ENCODE measurements around the gene SPRY2.
A peak's percentile ranks its signal among the peaks of the same experiment; 100 is the strongest.

SPRY2 gene

DNA sequence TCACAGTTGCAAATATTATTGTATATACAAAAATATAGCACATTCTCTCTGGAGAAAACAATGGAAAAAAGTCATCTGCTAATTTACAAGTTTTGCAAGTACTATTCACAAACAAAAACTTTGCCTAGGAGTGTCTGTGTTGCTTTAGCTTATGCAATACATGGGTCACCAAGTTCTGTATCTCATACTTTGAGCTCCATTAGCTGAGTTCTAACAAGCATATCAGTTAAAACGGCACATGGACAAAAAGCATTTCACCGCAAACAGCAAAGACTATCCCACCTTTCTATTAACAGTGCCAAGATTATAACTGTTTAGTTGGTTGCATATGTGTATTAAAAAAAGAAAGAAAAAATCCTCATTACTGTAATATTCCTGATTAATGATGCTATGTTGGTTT lies 4.6 kb downstream of the SPRY2 start:
- Mint-ChIP-seq H3K27me3 (ENCODE audit: low read depth) (no peaks in the 10 kb centered on the region), H3K4me1 (peaks cover 27% of the 10 kb centered on the region), H3K27ac (peak overlapping the region in 2 of 3 experiments; percentile 20 to 55), H3K9me3 (no peaks in the 10 kb centered on the region), H3K4me3 (no peak overlapping the region), H3K36me3 (ENCODE audit: low read depth) (peaks cover 43% of the 10 kb centered on the region)
- TF ChIP-seq, protein P1, sequence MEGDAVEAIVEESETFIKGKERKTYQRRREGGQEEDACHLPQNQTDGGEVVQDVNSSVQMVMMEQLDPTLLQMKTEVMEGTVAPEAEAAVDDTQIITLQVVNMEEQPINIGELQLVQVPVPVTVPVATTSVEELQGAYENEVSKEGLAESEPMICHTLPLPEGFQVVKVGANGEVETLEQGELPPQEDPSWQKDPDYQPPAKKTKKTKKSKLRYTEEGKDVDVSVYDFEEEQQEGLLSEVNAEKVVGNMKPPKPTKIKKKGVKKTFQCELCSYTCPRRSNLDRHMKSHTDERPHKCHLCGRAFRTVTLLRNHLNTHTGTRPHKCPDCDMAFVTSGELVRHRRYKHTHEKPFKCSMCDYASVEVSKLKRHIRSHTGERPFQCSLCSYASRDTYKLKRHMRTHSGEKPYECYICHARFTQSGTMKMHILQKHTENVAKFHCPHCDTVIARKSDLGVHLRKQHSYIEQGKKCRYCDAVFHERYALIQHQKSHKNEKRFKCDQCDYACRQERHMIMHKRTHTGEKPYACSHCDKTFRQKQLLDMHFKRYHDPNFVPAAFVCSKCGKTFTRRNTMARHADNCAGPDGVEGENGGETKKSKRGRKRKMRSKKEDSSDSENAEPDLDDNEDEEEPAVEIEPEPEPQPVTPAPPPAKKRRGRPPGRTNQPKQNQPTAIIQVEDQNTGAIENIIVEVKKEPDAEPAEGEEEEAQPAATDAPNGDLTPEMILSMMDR (IDR thresholded peaks at IDR 0.05; ENCODE audit: unreplicated experiment in 3 of 3): no peak

DNA sequence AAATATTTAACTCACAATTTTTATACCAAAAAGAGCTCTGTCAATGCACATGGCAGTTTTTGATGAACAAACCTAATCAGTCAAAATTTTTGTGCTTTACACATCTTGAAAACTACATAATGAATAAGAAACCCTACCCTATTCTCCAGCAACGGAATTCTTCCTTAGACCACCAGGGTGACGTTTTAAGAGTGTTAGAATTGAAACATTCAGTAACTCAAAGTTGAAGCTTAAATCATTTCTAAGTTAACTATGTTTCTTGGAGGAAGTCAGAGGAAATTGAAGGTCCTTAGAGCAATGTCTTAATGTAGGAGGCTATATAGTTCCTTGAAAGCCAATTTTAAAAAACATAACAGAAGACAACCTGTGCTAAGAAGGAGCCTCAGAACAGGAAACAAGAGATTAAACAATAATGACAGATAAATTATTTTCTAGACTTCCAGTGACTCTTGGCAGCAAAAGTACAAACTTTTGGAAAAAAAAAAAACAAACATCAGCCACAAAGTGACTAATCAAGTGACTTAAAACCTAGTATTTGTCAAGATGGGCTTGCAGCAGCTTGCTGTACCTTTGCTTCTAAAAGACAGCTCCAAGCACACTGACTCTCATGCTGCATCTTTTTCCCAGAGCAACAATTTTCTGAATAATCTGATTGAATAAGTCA lies 6.2 kb downstream of the SPRY2 start:
- Mint-ChIP-seq H3K36me3 (ENCODE audit: low read depth) (peaks cover 54% of the 10 kb centered on the region), H3K27me3 (ENCODE audit: low read depth) (no peaks in the 10 kb centered on the region), H3K27ac (peak overlapping the region; percentile 32 to 38 (median 36)), H3K4me3 (peak overlapping the region; percentile 26 to 68 (median 42)), H3K9me3 (no peaks in the 10 kb centered on the region), H3K4me1 (peaks cover 27% of the 10 kb centered on the region)
- TF ChIP-seq, protein P1 (IDR thresholded peaks at IDR 0.05; ENCODE audit: unreplicated experiment in 3 of 3): peak in 2 of 3 experiments; percentile 12 to 21

DNA sequence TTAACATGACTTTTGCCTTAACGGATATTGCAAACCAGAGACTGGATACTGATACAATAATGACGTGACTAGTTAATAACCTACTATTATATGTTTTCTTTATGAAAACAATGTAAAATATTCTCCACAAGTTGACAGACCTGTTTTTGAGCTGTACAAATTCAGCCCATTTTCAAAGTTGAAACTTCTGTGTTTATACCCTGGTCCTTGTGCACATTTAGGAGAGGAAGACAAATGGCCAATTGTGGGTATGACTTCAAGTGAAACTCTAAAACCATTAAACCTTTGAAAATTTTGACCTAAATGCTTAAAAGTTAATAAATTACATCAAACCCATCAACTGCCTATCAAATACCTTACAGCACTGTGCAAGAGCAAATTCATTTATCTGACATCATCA lies 8.9 kb downstream of the SPRY2 start:
- TF ChIP-seq, protein P1 (IDR thresholded peaks at IDR 0.05; ENCODE audit: unreplicated experiment in 3 of 3): no peak
- Mint-ChIP-seq H3K9me3 (no peaks in the 10 kb centered on the region), H3K27ac (no peak overlapping the region), H3K27me3 (ENCODE audit: low read depth) (no peaks in the 10 kb centered on the region), H3K4me3 (no peak overlapping the region), H3K36me3 (ENCODE audit: low read depth) (peaks cover 52% of the 10 kb centered on the region), H3K4me1 (peaks cover 23% of the 10 kb centered on the region)

DNA sequence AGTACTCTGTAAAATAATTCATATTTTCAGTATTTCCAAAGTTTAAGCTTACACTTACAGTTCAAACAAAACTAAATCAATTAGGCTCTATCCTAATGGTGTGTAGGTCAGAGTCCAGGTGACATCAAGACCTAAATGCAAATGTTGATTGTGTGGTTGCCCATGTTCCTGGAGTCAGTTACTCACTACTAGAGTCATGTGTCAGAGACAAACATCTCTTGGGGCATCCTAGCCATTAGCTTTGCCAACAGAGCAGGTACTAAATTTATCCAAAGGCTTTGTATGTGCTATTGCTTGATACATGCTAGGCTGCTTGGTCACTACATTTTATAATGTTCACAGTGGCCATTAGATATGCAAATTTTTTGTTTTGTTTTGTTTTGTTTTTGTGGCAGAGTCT lies 11.7 kb downstream of the SPRY2 start:
- Mint-ChIP-seq H3K27me3 (ENCODE audit: low read depth) (no peaks in the 10 kb centered on the region), H3K27ac (no peak overlapping the region), H3K36me3 (ENCODE audit: low read depth) (peaks cover 46% of the 10 kb centered on the region), H3K9me3 (no peaks in the 10 kb centered on the region), H3K4me1 (peaks cover 7% of the 10 kb centered on the region), H3K4me3 (no peak overlapping the region)
- TF ChIP-seq, protein P1 (IDR thresholded peaks at IDR 0.05; ENCODE audit: unreplicated experiment in 3 of 3): no peak

DNA sequence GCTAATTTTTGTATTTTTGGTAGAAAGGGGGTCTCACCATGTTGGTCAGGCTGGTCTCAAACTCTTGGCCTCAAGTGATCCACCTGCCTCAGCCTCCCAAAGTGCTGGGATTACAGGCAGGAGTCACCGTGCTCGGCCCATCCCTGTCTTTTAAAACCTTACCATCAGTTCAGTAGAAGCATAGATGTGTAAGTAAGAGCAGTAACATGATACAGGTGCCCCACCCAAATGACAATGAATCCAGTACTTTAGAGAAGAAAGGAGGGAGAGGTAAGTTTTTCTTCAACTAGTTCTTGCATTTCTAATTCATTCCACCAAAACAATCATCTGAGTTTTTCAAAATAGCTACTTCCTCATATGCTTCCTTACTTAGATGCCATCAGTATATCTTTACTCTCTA lies 21.9 kb downstream of the SPRY2 start:
- H3K4me3 Mint-ChIP-seq: no peak overlapping the region
- TF ChIP-seq, protein P1 (IDR thresholded peaks at IDR 0.05; ENCODE audit: unreplicated experiment in 3 of 3): no peak
- peaks cover 15% of the 10 kb centered on the region for H3K9me3 Mint-ChIP-seq
- no peak overlapping the region for H3K27ac Mint-ChIP-seq
- no peaks in the 10 kb centered on the region for H3K4me1 Mint-ChIP-seq
- no peaks in the 10 kb centered on the region for H3K27me3 Mint-ChIP-seq (ENCODE audit: low read depth)
- peaks cover 22% of the 10 kb centered on the region for H3K36me3 Mint-ChIP-seq (ENCODE audit: low read depth)
